ENCODE measurements around the gene TREML2.

DNA sequence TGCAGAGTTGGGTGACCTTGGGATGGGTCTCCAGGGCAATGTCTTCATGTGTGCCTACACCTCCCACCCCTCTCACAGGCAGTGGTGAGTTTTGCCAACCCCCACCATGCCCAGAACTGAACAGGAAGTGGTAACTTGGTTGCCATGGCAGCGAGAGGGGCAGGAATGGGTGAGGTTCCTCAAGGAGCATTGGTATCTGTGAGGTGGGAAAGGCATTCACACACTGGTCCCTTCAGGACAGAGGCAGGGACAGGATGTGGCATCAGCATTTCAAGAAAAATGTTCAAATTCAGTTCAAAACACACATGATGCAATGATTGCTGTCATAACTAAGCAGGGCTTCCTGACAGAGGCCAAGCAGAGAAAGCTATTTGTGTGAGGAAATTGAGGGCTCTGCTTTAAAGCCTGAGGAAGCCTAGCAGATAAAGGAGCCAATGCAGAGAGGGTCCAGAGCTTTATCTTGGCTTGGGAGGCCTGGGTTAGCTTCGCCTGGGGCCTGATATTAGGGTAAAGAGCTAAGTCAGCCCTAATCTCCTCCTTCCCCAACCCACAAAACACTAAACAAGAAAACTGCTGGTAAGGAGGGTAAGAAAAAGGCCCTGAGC is 551 bp downstream of the TREML2 start:
- no peak for TF ChIP-seq RNF219 (CRISPR knock-in tag; IDR thresholded peaks at IDR 0.05)
- TF ChIP-seq DNMT3B (CRISPR knock-in tag; conservative IDR thresholded peaks at IDR 0.05), result no peak
- no peak for TF ChIP-seq E2F5 (CRISPR knock-in tag; conservative IDR thresholded peaks at IDR 0.05)
- TF ChIP-seq TAF1 (CRISPR knock-in tag; IDR thresholded peaks at IDR 0.05), result no peak
- TF ChIP-seq POLR2A (IDR thresholded peaks at IDR 0.05; ENCODE audit: insufficient read depth in 1 of 2, low read depth in 2 of 2, low read length in 2 of 2), result no peak
- TF ChIP-seq SMC3 (IDR thresholded peaks at IDR 0.05; ENCODE audit: low read length), result no peak
- no peak for TF ChIP-seq HMG20B (CRISPR knock-in tag; conservative IDR thresholded peaks at IDR 0.05)
- no peak for TF ChIP-seq TEAD2 (CRISPR knock-in tag; IDR thresholded peaks at IDR 0.05)
- no peak for TF ChIP-seq NFIC (IDR thresholded peaks at IDR 0.05; ENCODE audit: low read length)
- no peak for TF ChIP-seq NFYB (CRISPR knock-in tag; IDR thresholded peaks at IDR 0.05)
